Hematopoietic multipotent progenitor cell treated with erythropoietin and hydrocortisone succinate and interleukin-3 and kit ligand, for 8 days (in vitro differentiated cells): Measurements from ENCODE around the gene PDF.
"Not testable (repeated sequence)": the region's sequence is repeated elsewhere in the genome, so short reads cannot be mapped to it uniquely, and the experiment has no call there.

ENCODE experiments used
- DNase-seq: peaks from one replicate; pipeline ENCODE4 v3.0.0-alpha.2; 2015

PDF gene

GRCh38 chr16:69330286-69331109 lies at the start of gene PDF:
Gene PDF, minus strand, starts transcription at chr16:69330588. Its CDS starts 18 bp downstream, at chr16:69330570.
- DNase-seq: peak; percentile 90

GRCh38 chr16:69378760-69379159 lies 48.4 kb upstream of the PDF start:
- no peak for DNase-seq

GRCh38 chr16:69378036-69378435 lies 47.6 kb upstream of the PDF start:
- DNase-seq: no peak

- DNase-seq: no peak
Measured at GRCh38 chr16:69376393-69377059, 46.1 kb upstream of the PDF start.

- no peak for DNase-seq
Measured at GRCh38 chr16:69373019-69373418, 42.6 kb upstream of the PDF start.

- DNase-seq: no peak
Measured at GRCh38 chr16:69371564-69371963, 41.2 kb upstream of the PDF start.

- peak; percentile 55 for DNase-seq
Measured at GRCh38 chr16:69368866-69369265, 38.5 kb upstream of the PDF start.

- DNase-seq: no peak
Measured at GRCh38 chr16:69367980-69368379, 37.6 kb upstream of the PDF start.

- no peak for DNase-seq
Measured at GRCh38 chr16:69366431-69366830, 36.0 kb upstream of the PDF start.

GRCh38 chr16:69365901-69366300 lies 35.5 kb upstream of the PDF start:
- DNase-seq: no peak

GRCh38 chr16:69364088-69364487 lies 33.7 kb upstream of the PDF start:
- DNase-seq: no peak

- DNase-seq: no peak
Measured at GRCh38 chr16:69363281-69363717, 32.9 kb upstream of the PDF start.

- not testable (repeated sequence) for DNase-seq
Measured at GRCh38 chr16:69360070-69360469, 29.7 kb upstream of the PDF start.

GRCh38 chr16:69351309-69352027 lies 21.1 kb upstream of the PDF start, which contains the start of gene TMED6:
Gene TMED6, minus strand, starts transcription at chr16:69351786. Its CDS starts 33 bp downstream, at chr16:69351753.
- no peak for DNase-seq

- no peak for DNase-seq
Measured at GRCh38 chr16:69350536-69351133, 20.2 kb upstream of the PDF start.

GRCh38 chr16:69349536-69349935 lies 19.1 kb upstream of the PDF start:
- DNase-seq: no peak

- DNase-seq: peak; percentile 28
Measured at GRCh38 chr16:69348222-69348621, 17.8 kb upstream of the PDF start.

GRCh38 chr16:69346683-69347082 lies 16.3 kb upstream of the PDF start:
- DNase-seq: no peak

GRCh38 chr16:69345923-69346322 lies 15.5 kb upstream of the PDF start:
- no peak for DNase-seq

GRCh38 chr16:69344171-69344570 lies 13.8 kb upstream of the PDF start:
- DNase-seq: no peak

- DNase-seq: peak; percentile 31
Measured at GRCh38 chr16:69340095-69340644, 9.8 kb upstream of the PDF start.

GRCh38 chr16:69339289-69340094 lies 9.1 kb upstream of the PDF start, which contains the start of the genes COG8 and NIP7:
Gene COG8, minus strand, starts transcription at chr16:69339564. Its CDS starts 12 bp downstream, at chr16:69339552.
Gene NIP7, plus strand, starts transcription at chr16:69339772. Its CDS starts 58 bp downstream, at chr16:69339830.
- DNase-seq: peak; percentile 99
